Activated B cell treated with CpG ODN at 0.5 μM for 24 hours (primary cell): ENCODE results near the gene UCN2. TPM values are rescaled to one million over a fixed set of nuclear protein-coding genes. Genes with fewer than 3 reads are reported as not detected.

ENCODE experiments used
- ATAC-seq: fragments of 200-7000 bp; cut with Tn5 transposase; one replicate; pipeline ENCODE4 v1.10.0; 2021; ENCODE audit warnings: low read depth, mild to moderate bottlenecking, moderate library complexity
- CTCF ChIA-PET: fragments of 350-600 bp; sonication (Branson Sonifier 250); formaldehyde crosslinking; loops from one replicate; lab custom pipeline; 2021; ENCODE audit warnings: antibody characterized with exemption; lab: Charles Lee
- POLR2A ChIA-PET: fragments of 350-600 bp; sonication (Branson Sonifier 250); formaldehyde crosslinking; loops from one replicate; lab custom pipeline; 2021; ENCODE audit warnings: antibody characterized with exemption; lab: Charles Lee
- DNase-seq: peaks from one replicate; pipeline ENCODE4 v3.0.0; 2022
- H3K27ac Mint-ChIP-seq: one replicate; pipeline ENCODE4 v1.8.0; 2020; ENCODE audit warnings: mixed read lengths
- H3K27me3 Mint-ChIP-seq: one replicate; pipeline ENCODE4 v1.8.0; 2021; ENCODE audit warnings: mixed read lengths
- H3K36me3 Mint-ChIP-seq: one replicate; pipeline ENCODE4 v1.8.0; 2021; ENCODE audit warnings: low read depth, mixed read lengths
- H3K4me1 Mint-ChIP-seq: one replicate; pipeline ENCODE4 v1.8.0; 2021; ENCODE audit warnings: mixed read lengths
- H3K4me3 Mint-ChIP-seq: one replicate; pipeline ENCODE4 v1.8.0; 2020; ENCODE audit warnings: mild to moderate bottlenecking, mixed read lengths
- H3K9me3 Mint-ChIP-seq: one replicate; pipeline ENCODE4 v1.8.0; 2020; ENCODE audit warnings: mixed read lengths
- CTCF ChIP-seq: fragments of 200-600 bp; IDR thresholded peaks from one replicate; pipeline ENCODE4 v1.8.0; 2022; ENCODE audit warnings: antibody characterized with exemption, mild to moderate bottlenecking
- intact Hi-C: fragments of 100-400 bp; cut with micrococcal nuclease; formaldehyde crosslinking; loops from one replicate; pipeline ENCODE4 v1.15.1; 2024
- total RNA-seq: library from RNA; stranded (reverse); gene quantifications from 2 replicates; pipeline ENCODE4 v1.2.3, GENCODE V29; 2022

The UCN2 gene
- total RNA-seq, 1 donor from 2014 or later: not detected

- ATAC-seq: no peak
- ChIA-PET POLR2A (no interaction called here), CTCF (no interaction called here)
- Mint-ChIP-seq H3K9me3 (no peaks in the 10 kb centered on the region), H3K4me1 (peaks cover 14% of the 10 kb centered on the region), H3K27ac (no peak overlapping the region), H3K36me3 (no peaks in the 10 kb centered on the region), H3K27me3 (peaks cover 47% of the 10 kb centered on the region), H3K4me3 (no peak overlapping the region)
- no peak for DNase-seq
- no peak for TF ChIP-seq CTCF
- intact Hi-C loops: no loop called here
Observed at GRCh38 chr3:48591436-48591835, 27.9 kb upstream of the UCN2 start.

- TF ChIP-seq CTCF: no peak
- Mint-ChIP-seq H3K4me1 (no peaks in the 10 kb centered on the region), H3K9me3 (no peaks in the 10 kb centered on the region), H3K36me3 (no peaks in the 10 kb centered on the region), H3K27me3 (peaks cover 37% of the 10 kb centered on the region), H3K4me3 (no peak overlapping the region), H3K27ac (no peak overlapping the region)
- POLR2A ChIA-PET: interaction anchor here (0.6 kb wide), 1 partner anchor 94 kb away, joined by 6 read pairs; no protein-coding TSS in a partner anchor
- CTCF ChIA-PET: no interaction called here
- no peak for DNase-seq
- intact Hi-C loops: no loop called here
- ATAC-seq: no peak
Observed at GRCh38 chr3:48588230-48588629, 24.6 kb upstream of the UCN2 start.

- no peaks in the 10 kb centered on the region for H3K9me3 Mint-ChIP-seq
- DNase-seq (no peak), ATAC-seq (no peak)
- POLR2A ChIA-PET: no interaction called here
- CTCF ChIA-PET: no interaction called here
- H3K27me3 Mint-ChIP-seq: peaks cover 32% of the 10 kb centered on the region
- H3K36me3 Mint-ChIP-seq: no peaks in the 10 kb centered on the region
- TF ChIP-seq CTCF: no peak
- H3K27ac Mint-ChIP-seq: no peak overlapping the region
- no peak overlapping the region for H3K4me3 Mint-ChIP-seq
- no peaks in the 10 kb centered on the region for H3K4me1 Mint-ChIP-seq
- intact Hi-C loops: no loop called here
Observed at GRCh38 chr3:48587686-48588085, 24.1 kb upstream of the UCN2 start.

GRCh38 chr3:48585411-48585810 is 21.8 kb upstream of the UCN2 start:
- H3K9me3 Mint-ChIP-seq: no peaks in the 10 kb centered on the region
- ATAC-seq (no peak), DNase-seq (no peak)
- H3K4me1 Mint-ChIP-seq: no peaks in the 10 kb centered on the region
- no peak overlapping the region for H3K27ac Mint-ChIP-seq
- H3K36me3 Mint-ChIP-seq: no peaks in the 10 kb centered on the region
- H3K4me3 Mint-ChIP-seq: no peak overlapping the region
- peaks cover 26% of the 10 kb centered on the region for H3K27me3 Mint-ChIP-seq
- POLR2A ChIA-PET: no interaction called here
- intact Hi-C loops: no loop called here
- no peak for TF ChIP-seq CTCF
- CTCF ChIA-PET: no interaction called here

GRCh38 chr3:48584836-48585235 is 21.3 kb upstream of the UCN2 start:
- Mint-ChIP-seq H3K27me3 (peaks cover 25% of the 10 kb centered on the region), H3K9me3 (no peaks in the 10 kb centered on the region), H3K36me3 (no peaks in the 10 kb centered on the region), H3K4me3 (no peak overlapping the region), H3K27ac (no peak overlapping the region), H3K4me1 (no peaks in the 10 kb centered on the region)
- ChIA-PET POLR2A (interaction anchor here (0.6 kb wide), 1 partner anchor 1384 kb away, joined by 6 read pairs; no protein-coding TSS in a partner anchor), CTCF (no interaction called here)
- ATAC-seq: no peak
- no peak for DNase-seq
- intact Hi-C loops: no loop called here
- TF ChIP-seq CTCF: no peak
